ENCODE measurements around the gene BAG5.

Gene BAG5

DNA sequence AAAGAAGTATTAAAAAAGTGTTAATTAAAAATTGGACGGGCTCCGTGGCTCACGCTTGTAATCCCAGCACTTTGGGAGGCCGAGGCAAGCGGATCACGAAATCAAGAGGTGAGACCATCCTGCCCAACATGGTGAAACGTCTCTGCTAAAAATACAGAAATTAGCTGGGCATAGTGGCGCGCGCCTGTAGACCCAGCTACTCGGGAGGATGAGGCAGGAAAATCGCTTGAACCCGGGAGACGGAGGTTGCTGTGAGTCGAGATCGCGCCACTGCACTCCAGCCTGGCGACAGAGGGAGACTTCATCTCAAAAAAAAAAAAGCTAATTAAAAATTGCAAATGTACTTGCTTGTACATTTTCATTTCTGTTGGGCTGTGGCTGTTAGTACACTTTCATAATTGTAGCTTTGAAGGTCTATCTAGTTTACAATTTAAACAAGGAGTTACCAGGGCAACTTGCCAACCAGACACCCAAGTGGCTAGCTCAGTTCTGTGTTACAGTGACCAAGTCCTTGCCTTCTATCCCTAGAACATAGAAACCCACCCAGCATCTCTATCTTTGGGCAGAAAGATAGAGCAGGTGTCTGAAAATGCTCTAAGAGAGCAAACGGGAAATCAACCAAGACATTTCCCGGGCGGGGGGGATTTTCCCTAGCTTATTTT, 1.5 kb upstream of the BAG5 start:
- DNase-seq (ENCODE audit: low spot score) (no peak), FAIRE-seq (no peak)

DNA sequence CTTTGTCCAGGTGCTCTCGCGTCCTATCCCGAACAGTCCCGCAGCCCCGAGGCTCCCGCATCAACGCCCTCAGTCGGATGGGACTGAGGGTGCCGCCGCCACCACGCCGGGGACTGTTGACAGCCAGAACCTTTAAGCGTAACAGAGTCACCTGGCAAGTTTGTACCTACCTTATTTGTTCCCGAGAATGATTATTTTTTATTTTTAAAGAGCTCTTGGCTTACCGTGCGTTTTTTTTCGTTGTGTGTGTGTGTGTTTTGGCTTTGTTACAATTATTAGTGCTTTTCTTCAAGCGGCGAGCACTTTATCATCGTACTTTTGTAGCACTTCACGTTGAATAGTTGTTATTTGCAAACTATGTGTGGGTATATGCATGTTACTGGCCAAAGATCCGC, 766 bp upstream of the BAG5 start:
- no peak for FAIRE-seq
- DNase-seq (ENCODE audit: low spot score), result no peak

- no peak for DNase-seq (ENCODE audit: low spot score)
- FAIRE-seq, result no peak
These were observed 353 bp downstream of the BAG5 start for GRCh38 chr14:103562179-103562428.

DNA sequence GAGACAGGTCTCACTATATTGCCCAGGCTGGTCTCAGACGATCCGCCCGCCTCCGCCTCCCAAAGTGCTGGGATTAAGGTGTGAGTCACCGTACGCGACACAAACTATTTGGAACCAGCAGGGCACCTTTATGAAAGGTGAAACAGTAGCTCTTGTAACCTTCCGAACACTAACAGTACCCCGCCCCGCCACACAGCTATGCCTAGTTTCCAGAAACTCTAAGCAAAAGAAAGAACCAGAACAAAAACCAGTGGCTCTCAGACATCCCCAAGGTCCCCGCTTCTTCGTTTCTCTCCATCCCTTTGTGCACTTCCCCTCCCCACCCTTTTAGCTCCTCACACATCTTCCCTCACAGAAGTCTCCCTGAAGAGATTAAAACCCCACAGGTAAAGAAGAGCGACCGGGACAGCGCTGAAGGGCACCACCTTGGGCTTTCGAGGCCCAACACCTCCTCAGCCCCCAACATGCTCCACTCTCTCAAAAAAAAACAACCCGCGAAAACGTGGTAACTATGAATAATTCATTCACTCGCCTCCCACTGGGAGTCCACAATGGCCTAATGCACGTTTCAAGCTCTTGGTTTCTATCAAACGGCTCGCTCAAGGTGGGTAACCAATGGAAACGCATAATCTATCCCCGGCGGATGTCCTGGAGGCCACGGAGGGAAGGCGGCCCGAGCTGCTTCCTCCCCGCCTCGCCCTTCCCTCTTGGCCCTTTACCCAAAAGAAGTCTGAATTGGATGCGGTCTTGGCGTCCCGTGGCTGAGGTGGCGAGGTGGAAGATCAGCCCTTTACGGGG, 877 bp downstream of the BAG5 start:
- DNase-seq (ENCODE audit: low spot score), result no peak
- no peak for FAIRE-seq

DNA sequence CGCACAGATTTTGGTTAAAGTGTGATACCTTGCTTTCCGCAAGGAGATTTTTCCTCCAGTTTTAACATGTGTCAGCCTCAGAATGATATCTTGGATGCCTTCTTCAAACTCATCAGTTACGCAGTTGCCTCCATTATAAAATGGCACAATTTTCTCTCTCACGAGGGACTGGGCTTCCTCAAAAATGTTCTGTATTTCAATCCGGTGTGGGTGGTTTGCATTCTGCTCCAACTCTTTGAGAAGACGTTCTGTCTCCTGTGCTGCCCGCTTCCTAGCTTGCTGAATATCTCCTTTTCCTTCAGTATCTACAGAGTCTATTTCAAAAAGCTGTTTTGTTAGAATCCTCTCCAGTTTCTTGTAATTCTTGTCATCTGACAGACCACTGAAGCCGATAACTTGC, 1.8 kb downstream of the BAG5 start:
- DNase-seq (ENCODE audit: low spot score) (no peak), FAIRE-seq (no peak)

DNA sequence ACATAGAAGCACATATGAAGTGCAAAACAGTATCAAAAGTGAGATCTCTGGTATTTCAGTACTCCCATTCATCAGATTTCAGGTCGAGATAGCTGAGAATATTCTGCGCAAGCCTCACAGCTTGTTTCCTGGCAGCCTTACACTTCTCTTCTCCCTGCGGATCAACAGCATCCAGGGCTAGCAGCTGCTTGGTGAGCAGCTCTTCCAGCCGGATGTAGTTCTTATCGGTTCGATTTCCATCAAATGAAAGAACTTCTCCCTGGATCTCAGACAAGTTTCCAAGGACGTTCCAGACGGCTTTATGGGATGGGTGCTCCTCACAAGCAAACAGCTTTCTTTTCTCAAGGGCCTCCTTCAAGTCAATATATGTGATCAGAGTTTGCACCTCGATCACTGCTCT, 2.7 kb downstream of the BAG5 start:
- FAIRE-seq (no peak), DNase-seq (ENCODE audit: low spot score) (no peak)

DNA sequence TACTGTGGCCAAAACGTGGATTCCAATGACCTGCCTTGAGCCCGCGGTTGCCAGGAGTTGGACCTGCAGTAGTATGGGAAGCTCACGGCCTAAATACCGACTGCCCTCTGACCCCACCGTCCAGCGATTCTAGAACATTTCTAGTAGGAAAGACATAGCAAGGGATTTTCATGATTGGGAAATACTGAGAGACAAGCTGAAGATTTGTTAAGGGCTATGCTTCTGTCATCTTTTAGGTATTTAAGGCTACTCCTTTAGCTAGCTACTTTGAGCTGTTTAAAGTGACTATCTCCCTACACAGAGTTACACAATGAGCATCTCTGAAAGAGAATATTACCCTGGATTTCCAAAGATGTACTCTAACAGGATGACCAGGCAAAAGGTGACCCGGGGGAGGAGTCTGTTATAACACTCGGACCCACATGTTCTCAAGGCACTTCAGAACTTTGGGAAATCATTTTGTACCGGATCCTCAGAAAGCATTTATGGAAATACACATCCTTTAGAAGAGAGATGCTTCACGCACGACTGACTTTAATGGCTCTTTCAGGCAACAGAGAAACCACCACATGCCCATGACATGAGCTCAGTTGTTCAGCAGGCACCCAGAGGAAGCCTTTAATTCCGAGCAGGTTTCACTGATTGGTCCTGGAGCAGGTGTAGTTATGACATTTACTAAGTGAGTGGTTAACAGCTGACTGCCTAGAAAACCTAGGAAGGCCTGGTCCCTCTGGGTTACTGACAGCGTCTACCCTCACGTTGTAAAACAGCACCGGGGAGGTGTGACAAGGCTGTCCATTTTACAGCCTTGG, 4.2 kb downstream of the BAG5 start:
- FAIRE-seq, result no peak
- DNase-seq (ENCODE audit: low spot score), result no peak

GRCh38 chr14:103556946-103557758, 5.3 kb downstream of the BAG5 start:
- no peak for DNase-seq (ENCODE audit: low spot score)
- FAIRE-seq, result no peak

DNA sequence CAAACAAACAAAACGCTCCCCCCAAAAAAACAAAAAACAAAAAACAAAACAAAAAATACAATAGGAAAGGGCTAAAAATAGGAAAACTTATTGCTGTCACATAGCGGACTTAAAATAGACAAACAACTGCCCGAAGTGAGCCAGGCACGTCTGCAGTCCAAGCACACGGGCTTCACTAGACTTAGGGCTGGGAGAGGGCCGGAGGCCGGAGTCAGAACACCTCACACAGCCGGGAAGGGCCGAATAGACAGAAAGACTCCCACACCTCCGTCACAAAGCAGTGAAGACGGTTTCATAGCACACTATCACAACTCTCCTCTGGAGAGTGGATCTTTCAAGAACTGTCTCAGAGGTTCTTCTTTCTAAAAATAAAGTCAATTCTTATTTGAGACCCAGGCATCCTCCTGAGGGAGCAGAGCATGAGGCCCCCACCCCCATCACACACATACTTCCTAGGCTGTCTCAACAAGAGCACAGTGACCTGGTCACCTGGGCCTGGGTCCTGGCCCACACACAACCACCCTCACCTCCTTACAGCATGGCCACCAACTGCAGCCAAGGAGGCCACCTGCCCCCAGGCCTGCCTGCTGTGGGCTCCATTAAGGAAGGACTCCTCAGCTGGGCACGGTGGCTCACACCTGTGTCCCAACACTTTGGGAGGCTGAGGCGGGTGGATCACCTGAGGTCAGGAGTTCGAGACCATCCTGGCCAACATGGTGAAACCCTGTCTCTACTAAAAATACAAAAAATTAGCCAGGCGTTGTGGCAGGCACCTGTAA, 6.7 kb downstream of the BAG5 start:
- no peak for DNase-seq (ENCODE audit: low spot score)
- no peak for FAIRE-seq

- DNase-seq (ENCODE audit: low spot score) (no peak), FAIRE-seq (no peak)
These were observed 9.6 kb downstream of the BAG5 start for GRCh38 chr14:103552846-103553210.

- DNase-seq (ENCODE audit: low spot score) (no peak), FAIRE-seq (no peak)
These were observed 10.2 kb downstream of the BAG5 start for GRCh38 chr14:103552011-103552845.

- FAIRE-seq (no peak), DNase-seq (ENCODE audit: low spot score) (no peak)
These were observed 11.1 kb downstream of the BAG5 start for GRCh38 chr14:103551338-103551762.

DNA sequence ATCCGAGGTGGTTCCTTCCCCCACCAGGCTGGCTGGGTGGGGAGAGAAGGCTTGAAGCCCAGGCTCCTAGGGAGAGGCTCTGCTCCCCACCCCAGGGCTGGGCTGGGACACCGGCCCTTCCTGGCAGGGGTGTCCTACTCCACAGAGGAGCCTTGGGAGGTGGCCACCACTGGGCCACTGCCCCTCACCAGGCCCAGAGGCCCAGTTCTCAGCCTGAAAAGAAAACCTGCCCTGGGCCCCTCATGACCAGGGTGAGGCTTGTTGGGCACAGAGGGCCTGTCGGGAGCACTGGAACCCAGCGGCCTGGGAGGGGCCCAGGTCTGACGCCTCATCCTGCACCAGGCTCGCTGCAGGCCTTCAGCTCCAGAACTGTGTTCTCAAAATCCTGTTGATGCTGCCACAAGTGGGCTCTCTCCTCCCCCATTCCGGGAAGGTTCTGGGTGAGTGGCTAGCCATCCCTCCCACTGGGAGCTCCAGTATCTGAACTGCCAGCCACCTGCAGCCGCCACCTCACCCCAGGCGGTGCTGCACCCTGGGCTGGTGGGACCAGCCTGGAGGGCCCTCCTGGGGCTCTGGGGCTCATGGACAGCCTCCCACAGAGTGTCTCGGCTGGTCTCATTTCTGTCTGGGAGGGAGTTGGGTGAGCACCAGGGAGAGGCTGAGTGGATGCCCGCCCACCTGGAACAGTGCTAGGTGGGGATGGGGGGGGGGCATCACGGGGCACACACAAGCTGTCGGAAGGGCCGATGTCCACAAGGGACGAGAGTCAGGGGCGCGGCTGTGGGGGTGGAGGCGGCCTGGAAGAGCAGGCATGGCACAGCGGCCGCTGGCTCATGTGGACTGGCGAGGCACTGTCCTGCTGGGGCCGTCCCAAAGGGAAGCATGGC, 11.8 kb downstream of the BAG5 start:
- no peak for FAIRE-seq
- DNase-seq (ENCODE audit: low spot score), result no peak

DNA sequence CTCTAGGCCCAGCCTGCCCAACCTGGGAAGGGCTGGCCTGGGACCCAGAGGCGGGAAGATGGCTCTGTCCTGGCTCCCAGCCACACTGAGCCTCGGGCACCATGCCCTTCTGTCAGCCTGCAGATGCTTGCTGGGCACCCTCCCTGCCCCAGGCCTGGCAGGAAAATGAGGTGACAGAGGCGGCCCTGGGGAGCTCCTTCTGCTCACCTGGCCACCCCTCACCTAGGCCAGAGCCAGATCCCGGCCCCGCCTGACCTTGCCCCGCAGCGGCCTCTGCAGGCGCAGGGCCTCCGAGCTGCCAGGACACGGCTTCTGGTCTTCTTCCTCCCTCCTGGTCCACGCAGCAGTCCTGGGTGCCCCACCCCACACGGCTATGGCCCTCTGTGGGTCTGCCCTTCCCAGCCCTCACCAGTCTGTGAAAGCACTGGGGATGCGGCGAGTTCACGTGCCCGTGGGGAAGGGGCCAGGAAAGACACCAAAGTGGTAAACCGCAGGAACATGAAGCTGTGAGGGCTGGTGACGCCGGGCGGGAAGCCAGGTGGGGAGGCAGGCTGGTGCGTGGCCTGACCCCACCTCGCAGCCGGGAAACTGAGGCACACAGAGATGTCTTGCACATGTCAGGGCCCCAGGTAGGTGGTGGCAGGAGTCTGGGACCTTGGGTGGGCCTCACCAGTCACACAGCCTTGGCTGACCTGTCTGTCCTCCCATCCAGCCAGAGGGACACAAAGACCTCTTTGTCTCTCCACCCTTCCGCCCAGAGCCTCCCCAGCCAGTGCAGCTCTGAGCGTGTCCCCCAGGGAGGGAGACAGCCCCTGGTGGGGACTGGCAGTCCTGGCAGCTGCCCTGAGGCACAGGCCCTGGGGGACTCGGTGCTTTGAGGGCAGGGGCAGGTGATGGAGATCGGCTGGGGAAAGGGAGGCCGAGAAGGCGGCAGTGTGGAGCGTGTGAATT, 12.8 kb downstream of the BAG5 start:
- FAIRE-seq, result no peak
- DNase-seq (ENCODE audit: low spot score), result no peak

- FAIRE-seq (no peak), DNase-seq (ENCODE audit: low spot score) (no peak)
These were observed 13.8 kb downstream of the BAG5 start for GRCh38 chr14:103548463-103549351.

- no peak for FAIRE-seq
- no peak for DNase-seq (ENCODE audit: low spot score)
These were observed 14.5 kb downstream of the BAG5 start for GRCh38 chr14:103547941-103548462.

Measured in urothelium cell line (cell line).